Measurements from ENCODE around the gene BIRC6.

- TF ChIP-seq CTCF (IDR thresholded peaks at IDR 0.05) (no peak), EZH2 (IDR thresholded peaks at IDR 0.05; ENCODE audit: borderline replicate concordance, insufficient read depth, low read depth, low read length, poor library complexity, severe bottlenecking) (no peak)
Measured at GRCh38 chr2:32522770-32523169, 165.9 kb downstream of the BIRC6 start.
